ENCODE measurements around the gene SMARCA4. TPM values are rescaled to one million over a fixed set of nuclear protein-coding genes. Genes with fewer than 3 reads are reported as not detected.

The SMARCA4 gene
- total RNA-seq, 1 experiment from 2014 or later, result 36.2 TPM

DNA sequence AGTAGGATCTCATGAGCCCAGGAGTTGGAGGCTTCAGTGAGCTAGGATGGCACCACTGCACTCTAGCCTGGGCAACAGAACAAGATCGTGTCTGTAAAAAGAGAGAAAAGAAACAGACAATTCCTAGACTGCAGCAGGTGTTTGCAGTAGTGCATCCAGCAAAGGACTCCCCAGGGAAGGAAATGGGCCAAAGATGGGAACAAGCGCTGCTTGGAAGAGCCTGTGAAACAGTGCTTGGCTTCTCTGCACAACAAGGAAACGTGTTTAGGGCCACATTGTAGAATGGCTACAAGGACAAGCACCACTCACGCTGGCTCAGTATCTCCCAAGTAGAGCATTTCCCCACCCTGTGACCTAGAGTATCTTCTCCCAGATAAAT is 93.0 kb downstream of the SMARCA4 start:
- Histone ChIP-seq H3K4me3 (ENCODE audit: low read depth in 2 of 2, low read length in 2 of 2) (no peak overlapping the region), H3K27ac (ENCODE audit: low read length) (no peak overlapping the region), H3K9me3 (ENCODE audit: control insufficient read depth, insufficient read depth, low read depth, low read length) (no peaks in the 10 kb centered on the region), H3K36me3 (ENCODE audit: control insufficient read depth, insufficient read depth, low read length) (no peaks in the 10 kb centered on the region), H3K4me1 (ENCODE audit: control insufficient read depth, insufficient read depth, low read length) (no peaks in the 10 kb centered on the region), H3K27me3 (ENCODE audit: control insufficient read depth, insufficient read depth, low read length) (no peaks in the 10 kb centered on the region)
- in situ Hi-C loops (cut with HindIII; ENCODE audit: low pct_unique_long_range_greater_than_20kb, low sequenced_read_pairs) (no loop called here), intact Hi-C loops (cut with micrococcal nuclease; ENCODE audit: unreplicated experiment) (no loop called here)
- ChIA-PET POLR2A (interaction anchor here (0.7 kb wide), 1 partner anchor 14 kb away, joined by 11 read pairs; no protein-coding TSS in a partner anchor), CTCF (no interaction called here)
- DNase-seq (ENCODE audit: low read depth, low spot score) (no peak), ATAC-seq (no peak)
- BruUV-seq (replicated peaks), result no TSS peak
- TF ChIP-seq, protein P1, sequence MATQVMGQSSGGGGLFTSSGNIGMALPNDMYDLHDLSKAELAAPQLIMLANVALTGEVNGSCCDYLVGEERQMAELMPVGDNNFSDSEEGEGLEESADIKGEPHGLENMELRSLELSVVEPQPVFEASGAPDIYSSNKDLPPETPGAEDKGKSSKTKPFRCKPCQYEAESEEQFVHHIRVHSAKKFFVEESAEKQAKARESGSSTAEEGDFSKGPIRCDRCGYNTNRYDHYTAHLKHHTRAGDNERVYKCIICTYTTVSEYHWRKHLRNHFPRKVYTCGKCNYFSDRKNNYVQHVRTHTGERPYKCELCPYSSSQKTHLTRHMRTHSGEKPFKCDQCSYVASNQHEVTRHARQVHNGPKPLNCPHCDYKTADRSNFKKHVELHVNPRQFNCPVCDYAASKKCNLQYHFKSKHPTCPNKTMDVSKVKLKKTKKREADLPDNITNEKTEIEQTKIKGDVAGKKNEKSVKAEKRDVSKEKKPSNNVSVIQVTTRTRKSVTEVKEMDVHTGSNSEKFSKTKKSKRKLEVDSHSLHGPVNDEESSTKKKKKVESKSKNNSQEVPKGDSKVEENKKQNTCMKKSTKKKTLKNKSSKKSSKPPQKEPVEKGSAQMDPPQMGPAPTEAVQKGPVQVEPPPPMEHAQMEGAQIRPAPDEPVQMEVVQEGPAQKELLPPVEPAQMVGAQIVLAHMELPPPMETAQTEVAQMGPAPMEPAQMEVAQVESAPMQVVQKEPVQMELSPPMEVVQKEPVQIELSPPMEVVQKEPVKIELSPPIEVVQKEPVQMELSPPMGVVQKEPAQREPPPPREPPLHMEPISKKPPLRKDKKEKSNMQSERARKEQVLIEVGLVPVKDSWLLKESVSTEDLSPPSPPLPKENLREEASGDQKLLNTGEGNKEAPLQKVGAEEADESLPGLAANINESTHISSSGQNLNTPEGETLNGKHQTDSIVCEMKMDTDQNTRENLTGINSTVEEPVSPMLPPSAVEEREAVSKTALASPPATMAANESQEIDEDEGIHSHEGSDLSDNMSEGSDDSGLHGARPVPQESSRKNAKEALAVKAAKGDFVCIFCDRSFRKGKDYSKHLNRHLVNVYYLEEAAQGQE (IDR thresholded peaks at IDR 0.05; ENCODE audit: insufficient read depth in 1 of 2, low read depth in 2 of 2, low read length in 1 of 2), result no peak
- TF ChIP-seq TCF7L2 (IDR thresholded peaks at IDR 0.05; ENCODE audit: low read depth, low read length), result no peak
- TF ChIP-seq SIN3A (IDR thresholded peaks at IDR 0.05; ENCODE audit: borderline replicate concordance, insufficient read depth, low read depth, low read length), result no peak
- TF ChIP-seq POLR2AphosphoS5 (IDR thresholded peaks at IDR 0.05; ENCODE audit: low read depth, low read length), result no peak
- TF ChIP-seq, protein P2, sequence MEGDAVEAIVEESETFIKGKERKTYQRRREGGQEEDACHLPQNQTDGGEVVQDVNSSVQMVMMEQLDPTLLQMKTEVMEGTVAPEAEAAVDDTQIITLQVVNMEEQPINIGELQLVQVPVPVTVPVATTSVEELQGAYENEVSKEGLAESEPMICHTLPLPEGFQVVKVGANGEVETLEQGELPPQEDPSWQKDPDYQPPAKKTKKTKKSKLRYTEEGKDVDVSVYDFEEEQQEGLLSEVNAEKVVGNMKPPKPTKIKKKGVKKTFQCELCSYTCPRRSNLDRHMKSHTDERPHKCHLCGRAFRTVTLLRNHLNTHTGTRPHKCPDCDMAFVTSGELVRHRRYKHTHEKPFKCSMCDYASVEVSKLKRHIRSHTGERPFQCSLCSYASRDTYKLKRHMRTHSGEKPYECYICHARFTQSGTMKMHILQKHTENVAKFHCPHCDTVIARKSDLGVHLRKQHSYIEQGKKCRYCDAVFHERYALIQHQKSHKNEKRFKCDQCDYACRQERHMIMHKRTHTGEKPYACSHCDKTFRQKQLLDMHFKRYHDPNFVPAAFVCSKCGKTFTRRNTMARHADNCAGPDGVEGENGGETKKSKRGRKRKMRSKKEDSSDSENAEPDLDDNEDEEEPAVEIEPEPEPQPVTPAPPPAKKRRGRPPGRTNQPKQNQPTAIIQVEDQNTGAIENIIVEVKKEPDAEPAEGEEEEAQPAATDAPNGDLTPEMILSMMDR (IDR thresholded peaks at IDR 0.05), result no peak

GRCh38 chr19:11054200-11054599 is 93.4 kb downstream of the SMARCA4 start:
- Histone ChIP-seq H3K9me3 (ENCODE audit: control insufficient read depth, insufficient read depth, low read depth, low read length) (no peaks in the 10 kb centered on the region), H3K4me3 (ENCODE audit: low read depth in 2 of 2, low read length in 2 of 2) (no peak overlapping the region), H3K27ac (ENCODE audit: low read length) (no peak overlapping the region), H3K36me3 (ENCODE audit: control insufficient read depth, insufficient read depth, low read length) (no peaks in the 10 kb centered on the region), H3K4me1 (ENCODE audit: control insufficient read depth, insufficient read depth, low read length) (no peaks in the 10 kb centered on the region), H3K27me3 (ENCODE audit: control insufficient read depth, insufficient read depth, low read length) (no peaks in the 10 kb centered on the region)
- ATAC-seq (no peak), DNase-seq (ENCODE audit: low read depth, low spot score) (no peak)
- ChIA-PET CTCF (no interaction called here), POLR2A (no interaction called here)
- intact Hi-C loops (cut with micrococcal nuclease; ENCODE audit: unreplicated experiment) (no loop called here), in situ Hi-C loops (cut with HindIII; ENCODE audit: low pct_unique_long_range_greater_than_20kb, low sequenced_read_pairs) (no loop called here)
- BruUV-seq (replicated peaks), result no TSS peak
- TF ChIP-seq, protein P2 (IDR thresholded peaks at IDR 0.05), result no peak
- TF ChIP-seq, protein P1 (IDR thresholded peaks at IDR 0.05; ENCODE audit: insufficient read depth in 1 of 2, low read depth in 2 of 2, low read length in 1 of 2), result no peak
- TF ChIP-seq SIN3A (IDR thresholded peaks at IDR 0.05; ENCODE audit: borderline replicate concordance, insufficient read depth, low read depth, low read length), result no peak
- TF ChIP-seq TCF7L2 (IDR thresholded peaks at IDR 0.05; ENCODE audit: low read depth, low read length), result no peak
- TF ChIP-seq POLR2AphosphoS5 (IDR thresholded peaks at IDR 0.05; ENCODE audit: low read depth, low read length), result no peak

Data from Panc1 (cell line).